Measurements from ENCODE around the gene IQGAP2. TPM values are rescaled to one million over a fixed set of nuclear protein-coding genes. Genes with fewer than 3 reads are reported as not detected.

IQGAP2 gene
- total and polyA plus RNA-seq, 3 donors from 2014 or later: 33.5 to 78.6 (median 60.2) TPM

GRCh38 chr5:76691467-76692273 lies 288.6 kb downstream of the IQGAP2 start:
- Histone ChIP-seq H3K27me3 (no peaks in the 10 kb centered on the region), H3K4me1 (peaks cover 5% of the 10 kb centered on the region), H3K36me3 (ENCODE audit: low read depth, missing control alignments) (no peaks in the 10 kb centered on the region), H3K4me3 (no peak overlapping the region), H3K27ac (no peak overlapping the region), H3K9me3 (no peaks in the 10 kb centered on the region)
- 45 to 59% methylated on average over 5 of the region's 5 CpGs for WGBS, 2 donors
- TF ChIP-seq POLR2A (IDR thresholded peaks at IDR 0.05) (no peak), CTCF (IDR thresholded peaks at IDR 0.05) (no peak)
- no peak for DNase-seq
- intact Hi-C loops (cut with DNase I; ENCODE audit: low total_unique reads): no loop called here

GRCh38 chr5:76692274-76692540 lies 289.1 kb downstream of the IQGAP2 start:
- no peaks in the 10 kb centered on the region for H3K27me3 ChIP-seq
- H3K36me3 ChIP-seq (ENCODE audit: low read depth, missing control alignments): no peaks in the 10 kb centered on the region
- 87 to 93% methylated on average over 6 of the region's 6 CpGs for WGBS, 2 donors
- no peak overlapping the region for H3K27ac ChIP-seq
- no peak overlapping the region for H3K4me3 ChIP-seq
- intact Hi-C loops (cut with DNase I; ENCODE audit: low total_unique reads): no loop called here
- H3K9me3 ChIP-seq: no peaks in the 10 kb centered on the region
- TF ChIP-seq CTCF (IDR thresholded peaks at IDR 0.05) (no peak), POLR2A (IDR thresholded peaks at IDR 0.05) (no peak)
- H3K4me1 ChIP-seq: peaks cover 5% of the 10 kb centered on the region
- DNase-seq: no peak

- no peak for DNase-seq
- peaks cover 5% of the 10 kb centered on the region for H3K4me1 ChIP-seq
- no peak overlapping the region for H3K27ac ChIP-seq
- no peaks in the 10 kb centered on the region for H3K9me3 ChIP-seq
- H3K36me3 ChIP-seq (ENCODE audit: low read depth, missing control alignments): no peaks in the 10 kb centered on the region
- H3K27me3 ChIP-seq: no peaks in the 10 kb centered on the region
- TF ChIP-seq CTCF (IDR thresholded peaks at IDR 0.05) (no peak), POLR2A (IDR thresholded peaks at IDR 0.05) (no peak)
- WGBS, 2 donors: 77 to 79% methylated on average over 3 of the region's 3 CpGs
- intact Hi-C loops (cut with DNase I; ENCODE audit: low total_unique reads): no loop called here
- no peak overlapping the region for H3K4me3 ChIP-seq
Observed at GRCh38 chr5:76692651-76693050, 289.6 kb downstream of the IQGAP2 start.

- WGBS, 2 donors: 91 to 94% methylated on average over 3 of the region's 3 CpGs
- TF ChIP-seq POLR2A (IDR thresholded peaks at IDR 0.05): no peak
- no peak for TF ChIP-seq CTCF (IDR thresholded peaks at IDR 0.05)
- H3K27ac ChIP-seq: no peak overlapping the region
Observed at GRCh38 chr5:76693141-76693540, 290.1 kb downstream of the IQGAP2 start.

GRCh38 chr5:76694317-76694716 lies 291.2 kb downstream of the IQGAP2 start:
- no peak for DNase-seq
- Histone ChIP-seq H3K27ac (no peak overlapping the region), H3K9me3 (no peaks in the 10 kb centered on the region), H3K4me3 (no peak overlapping the region), H3K36me3 (ENCODE audit: low read depth, missing control alignments) (no peaks in the 10 kb centered on the region), H3K4me1 (peaks cover 5% of the 10 kb centered on the region), H3K27me3 (no peaks in the 10 kb centered on the region)
- 77 to 93% methylated on average over 2 of the region's 2 CpGs for WGBS, 2 donors
- intact Hi-C loops (cut with DNase I; ENCODE audit: low total_unique reads): no loop called here
- TF ChIP-seq POLR2A (IDR thresholded peaks at IDR 0.05) (no peak), CTCF (IDR thresholded peaks at IDR 0.05) (no peak)

More at GRCh38 chr5:76693141-76693540, 290.1 kb downstream of the IQGAP2 start:
- Histone ChIP-seq H3K36me3 (ENCODE audit: low read depth, missing control alignments) (no peaks in the 10 kb centered on the region), H3K27me3 (no peaks in the 10 kb centered on the region), H3K9me3 (no peaks in the 10 kb centered on the region), H3K4me3 (no peak overlapping the region), H3K4me1 (peaks cover 5% of the 10 kb centered on the region)
- DNase-seq: no peak
- intact Hi-C loops (cut with DNase I; ENCODE audit: low total_unique reads): no loop called here

All from testis (tissue), 3 donors.